ENCODE results near the gene C1orf210.

C1orf210 gene

GRCh38 chr1:43293896-43294760 is 8.7 kb upstream of the C1orf210 start:
- no peak for DNase-seq (ENCODE audit: low read depth in 2 of 2)

- DNase-seq (ENCODE audit: low read depth in 2 of 2) = no peak
Observed at GRCh38 chr1:43293176-43293575, 7.8 kb upstream of the C1orf210 start.

- DNase-seq (ENCODE audit: low read depth in 2 of 2) = no peak
Observed at GRCh38 chr1:43292679-43293078, 7.3 kb upstream of the C1orf210 start.

GRCh38 chr1:43292216-43292615 is 6.8 kb upstream of the C1orf210 start:
- DNase-seq (ENCODE audit: low read depth in 2 of 2) = no peak

- no peak for DNase-seq (ENCODE audit: low read depth in 2 of 2)
Observed at GRCh38 chr1:43288785-43289706, 3.7 kb upstream of the C1orf210 start.

GRCh38 chr1:43288058-43288784 is 2.8 kb upstream of the C1orf210 start:
- DNase-seq (ENCODE audit: low read depth in 2 of 2) = no peak

- no peak for DNase-seq (ENCODE audit: low read depth in 2 of 2)
Observed at GRCh38 chr1:43286533-43286932, 1.2 kb upstream of the C1orf210 start.

- no peak for DNase-seq (ENCODE audit: low read depth in 2 of 2)
Observed at GRCh38 chr1:43286115-43286514, 734 bp upstream of the C1orf210 start.

GRCh38 chr1:43284546-43285110 is 753 bp downstream of the C1orf210 start:
- no peak for DNase-seq (ENCODE audit: low read depth in 2 of 2)

- no peak for DNase-seq (ENCODE audit: low read depth in 2 of 2)
Observed at GRCh38 chr1:43284065-43284464, 1.3 kb downstream of the C1orf210 start.

- DNase-seq (ENCODE audit: low read depth in 2 of 2) = no peak
Observed at GRCh38 chr1:43282220-43283195, 2.9 kb downstream of the C1orf210 start.

GRCh38 chr1:43280692-43281091 is 4.7 kb downstream of the C1orf210 start:
- no peak for DNase-seq (ENCODE audit: low read depth in 2 of 2)

- no peak for DNase-seq (ENCODE audit: low read depth in 2 of 2)
Observed at GRCh38 chr1:43279666-43280065, 5.7 kb downstream of the C1orf210 start.

GRCh38 chr1:43279161-43279560 is 6.2 kb downstream of the C1orf210 start:
- DNase-seq (ENCODE audit: low read depth in 2 of 2) = no peak

GRCh38 chr1:43277116-43277876 is 8.1 kb downstream of the C1orf210 start:
- no peak for DNase-seq (ENCODE audit: low read depth in 2 of 2)

GRCh38 chr1:43276673-43277072 is 8.7 kb downstream of the C1orf210 start:
- DNase-seq (ENCODE audit: low read depth in 2 of 2) = no peak

- no peak for DNase-seq (ENCODE audit: low read depth in 2 of 2)
Observed at GRCh38 chr1:43275826-43276620, 9.4 kb downstream of the C1orf210 start.

GRCh38 chr1:43274804-43275180 is 10.6 kb downstream of the C1orf210 start:
- DNase-seq (ENCODE audit: low read depth in 2 of 2) = no peak
